Measurements from ENCODE around the gene NME7.

GRCh38 chr1:169200319-169200718 lies 167.3 kb downstream of the NME7 start:
- TF ChIP-seq CTCF (IDR thresholded peaks at IDR 0.05) (no peak), POLR2A (IDR thresholded peaks at IDR 0.05) (no peak)
